HG03558 (cell line): Measurements from ENCODE around the gene DNAI1.

Source experiments
- ATAC-seq: cut with Tn5 transposase; IDR thresholded peaks from one replicate; pipeline ENCODE4 v1.9.1; 2021; ENCODE audit warnings: moderate number of reproducible peaks; ENCODE audit not compliant: unreplicated experiment; ENCODE audit errors: extremely low read depth

Gene DNAI1

GRCh38 chr9:34485822-34486221 lies 27.2 kb downstream of the DNAI1 start:
- ATAC-seq, result no peak

GRCh38 chr9:34486572-34486971 lies 28.0 kb downstream of the DNAI1 start:
- ATAC-seq, result no peak

GRCh38 chr9:34490360-34490759 lies 31.8 kb downstream of the DNAI1 start:
- ATAC-seq, result no peak

GRCh38 chr9:34490760-34491159 lies 32.2 kb downstream of the DNAI1 start:
- no peak for ATAC-seq

- no peak for ATAC-seq
Measured at GRCh38 chr9:34491596-34491995, 33.0 kb downstream of the DNAI1 start.

- no peak for ATAC-seq
Measured at GRCh38 chr9:34492051-34492450, 33.4 kb downstream of the DNAI1 start.

- no peak for ATAC-seq
Measured at GRCh38 chr9:34493972-34494535, 35.4 kb downstream of the DNAI1 start.

GRCh38 chr9:34496149-34496712 lies 37.6 kb downstream of the DNAI1 start:
- ATAC-seq, result no peak

- ATAC-seq, result no peak
Measured at GRCh38 chr9:34498553-34498952, 39.9 kb downstream of the DNAI1 start.

GRCh38 chr9:34499076-34499475 lies 40.5 kb downstream of the DNAI1 start:
- no peak for ATAC-seq

- ATAC-seq, result no peak
Measured at GRCh38 chr9:34500623-34501267, 42.1 kb downstream of the DNAI1 start.

GRCh38 chr9:34501372-34501771 lies 42.8 kb downstream of the DNAI1 start:
- ATAC-seq, result no peak

GRCh38 chr9:34501889-34502425 lies 43.4 kb downstream of the DNAI1 start:
- no peak for ATAC-seq

- ATAC-seq, result no peak
Measured at GRCh38 chr9:34502471-34502870, 43.9 kb downstream of the DNAI1 start.

GRCh38 chr9:34502891-34503290 lies 44.3 kb downstream of the DNAI1 start:
- ATAC-seq, result no peak

- ATAC-seq, result no peak
Measured at GRCh38 chr9:34503406-34503805, 44.8 kb downstream of the DNAI1 start.

GRCh38 chr9:34505370-34506120 lies 46.9 kb downstream of the DNAI1 start:
- no peak for ATAC-seq

GRCh38 chr9:34506623-34507022 lies 48.0 kb downstream of the DNAI1 start:
- ATAC-seq, result no peak

- ATAC-seq, result no peak
Measured at GRCh38 chr9:34507556-34507955, 49.0 kb downstream of the DNAI1 start.

- ATAC-seq, result no peak
Measured at GRCh38 chr9:34507966-34508365, 49.4 kb downstream of the DNAI1 start.

- no peak for ATAC-seq
Measured at GRCh38 chr9:34508463-34508862, 49.9 kb downstream of the DNAI1 start.
